Spleen (tissue), 7 donors: ENCODE results near the gene OR2T5.
"Not testable (repeated sequence)": the region's sequence is repeated elsewhere in the genome, so short reads cannot be mapped to it uniquely, and the experiment has no call there.

Experiments
- POLR2A ChIP-seq, 3 donors: fragments of 450-650 bp; IDR thresholded peaks; one replicate each; pipeline ENCODE4 v1.5.1; 2017; ENCODE audit warnings: antibody characterized with exemption in 3 of 3, mild to moderate bottlenecking in 1 of 3
- POLR2AphosphoS5 ChIP-seq, 3 donors: sonication (generic); formaldehyde crosslinking; IDR thresholded peaks; one replicate each; pipeline ENCODE4 v1.5.1; 2017; ENCODE audit warnings: antibody characterized with exemption in 3 of 3
- TF ChIP-seq, protein P1 (sequence below), 11 experiments: fragments of 200-600 bp in 7 of 11; fragments of 450-650 bp in 4 of 11; sonication (generic) in 4 of 11; IDR thresholded peaks in 8 of 11; conservative IDR thresholded peaks in 3 of 11; 1 replicate in 7 of 11; 2 replicates in 4 of 11; pipeline versions ENCODE4 v1.4.0 to v1.8.0; 2016 to 2021; ENCODE audit warnings: antibody characterized with exemption in 11 of 11, inconsistent platforms in 4 of 11, mild to moderate bottlenecking in 1 of 11
- donor health status: DM: no; HTN: no; CAD: no; lungs with moderate emphysema.
- donor health status: DM: no; HTN: no; CAD: no.
- donor health status: DM: no; HTN: no; CAD: no.

DNA sequence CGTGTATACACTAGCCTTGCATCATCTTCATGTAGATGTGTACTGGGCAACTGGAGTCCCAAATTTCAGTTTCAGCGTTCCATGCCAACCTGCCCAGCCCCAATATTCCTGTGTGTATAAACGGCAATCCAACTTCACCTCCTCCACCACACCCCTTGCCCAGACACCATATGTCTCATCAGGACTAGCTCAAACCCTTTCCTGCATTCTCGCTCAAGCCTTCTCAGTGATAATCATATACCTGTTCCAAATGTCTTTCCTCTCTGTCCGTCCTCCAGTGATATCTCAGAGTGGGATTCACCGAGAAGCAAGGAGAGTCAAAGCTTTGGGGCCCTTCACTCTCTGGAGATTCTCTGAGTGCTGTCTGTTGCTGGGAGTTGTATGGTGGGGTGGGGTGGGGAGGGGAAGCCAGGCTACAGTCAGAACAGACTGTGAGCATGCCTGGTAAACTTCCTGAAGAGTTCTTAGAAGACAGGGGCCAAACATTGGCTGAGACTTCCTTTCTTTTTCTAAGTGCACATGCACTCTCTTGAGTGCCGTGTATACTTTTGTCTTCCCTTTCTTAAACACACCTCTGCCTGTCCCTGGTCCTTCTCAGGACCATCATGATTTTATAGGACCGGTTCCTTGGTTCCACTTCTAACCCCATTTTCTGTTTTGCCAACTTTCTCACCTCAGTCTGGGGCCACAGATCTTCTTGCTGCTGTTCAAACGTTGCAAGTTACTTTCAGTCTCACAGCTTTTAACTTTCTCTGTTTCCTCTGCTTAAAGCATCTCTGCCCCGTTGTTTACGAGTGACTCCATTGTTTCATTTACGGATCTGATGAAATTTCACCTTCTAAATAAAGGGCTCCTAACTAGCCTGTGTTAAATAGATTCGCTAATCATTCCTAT is 6.5 kb upstream of the OR2T5 start:
- TF ChIP-seq, protein P1, sequence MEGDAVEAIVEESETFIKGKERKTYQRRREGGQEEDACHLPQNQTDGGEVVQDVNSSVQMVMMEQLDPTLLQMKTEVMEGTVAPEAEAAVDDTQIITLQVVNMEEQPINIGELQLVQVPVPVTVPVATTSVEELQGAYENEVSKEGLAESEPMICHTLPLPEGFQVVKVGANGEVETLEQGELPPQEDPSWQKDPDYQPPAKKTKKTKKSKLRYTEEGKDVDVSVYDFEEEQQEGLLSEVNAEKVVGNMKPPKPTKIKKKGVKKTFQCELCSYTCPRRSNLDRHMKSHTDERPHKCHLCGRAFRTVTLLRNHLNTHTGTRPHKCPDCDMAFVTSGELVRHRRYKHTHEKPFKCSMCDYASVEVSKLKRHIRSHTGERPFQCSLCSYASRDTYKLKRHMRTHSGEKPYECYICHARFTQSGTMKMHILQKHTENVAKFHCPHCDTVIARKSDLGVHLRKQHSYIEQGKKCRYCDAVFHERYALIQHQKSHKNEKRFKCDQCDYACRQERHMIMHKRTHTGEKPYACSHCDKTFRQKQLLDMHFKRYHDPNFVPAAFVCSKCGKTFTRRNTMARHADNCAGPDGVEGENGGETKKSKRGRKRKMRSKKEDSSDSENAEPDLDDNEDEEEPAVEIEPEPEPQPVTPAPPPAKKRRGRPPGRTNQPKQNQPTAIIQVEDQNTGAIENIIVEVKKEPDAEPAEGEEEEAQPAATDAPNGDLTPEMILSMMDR (IDR thresholded peaks at IDR 0.05 in 8 of 11, conservative IDR thresholded peaks at IDR 0.05 in 3 of 11) = not testable (repeated sequence)
- TF ChIP-seq POLR2A, POLR2AphosphoS5 (IDR thresholded peaks at IDR 0.05): not testable (repeated sequence)
